ENCODE data around the gene SCAMP4. TPM values are rescaled to one million over a fixed set of nuclear protein-coding genes. Genes with fewer than 3 reads are reported as not detected.
A peak's percentile ranks its signal among the peaks of the same experiment; 100 is the strongest.

The SCAMP4 gene
- total and polyA plus RNA-seq, 9 of the 15 experiments (the other 6 are each of a cell fraction or from before 2014, with no cell fraction given): 0.81 to 45.9 (median 12.8) TPM

DNA sequence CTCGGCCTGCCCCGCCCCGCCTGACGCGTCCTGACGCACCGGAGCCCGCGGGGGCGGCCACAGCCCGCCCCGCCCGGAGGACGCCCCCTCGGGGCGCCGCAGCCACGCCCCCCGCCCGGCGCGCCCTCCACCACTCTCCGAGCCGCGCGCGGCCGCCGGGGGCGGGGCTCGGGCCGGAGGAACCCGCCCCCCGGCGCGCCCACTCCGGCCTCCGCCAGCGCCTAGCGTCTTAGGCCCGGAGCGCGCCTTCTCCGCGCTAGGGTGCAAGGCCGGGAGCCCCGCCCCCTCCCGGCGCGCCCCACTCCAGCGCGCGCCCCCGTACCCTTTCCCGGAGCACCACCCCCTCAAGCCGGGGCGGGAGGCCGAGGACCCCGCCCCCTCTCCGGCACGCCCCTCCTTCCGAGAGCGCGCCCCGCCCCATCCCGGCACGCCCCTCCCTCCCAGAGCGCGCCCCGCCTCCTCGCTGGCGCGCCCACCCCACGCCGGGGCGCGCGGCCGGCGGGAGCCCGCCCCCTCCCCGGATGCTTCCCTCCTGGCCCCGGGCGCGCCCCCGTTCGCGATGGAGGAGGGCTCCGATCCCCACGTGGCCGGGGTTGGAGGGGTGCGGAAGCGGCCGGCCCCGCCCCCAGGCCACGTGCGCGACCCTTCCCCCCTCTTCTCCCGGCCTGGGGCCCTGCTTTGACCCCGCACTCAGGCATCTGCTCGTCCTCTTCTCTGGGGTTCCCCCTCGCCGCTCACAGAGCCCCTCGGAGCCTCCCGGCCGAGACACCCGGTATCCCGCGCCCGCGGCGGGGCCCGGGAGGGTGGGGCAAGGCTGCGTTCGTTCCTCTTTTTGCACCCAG, 41.3 kb upstream of the SCAMP4 start (continued):
- no peak for TF ChIP-seq SAFB (IDR thresholded peaks at IDR 0.05; ENCODE audit: borderline replicate concordance, low read depth, low read length)
- peak; percentile 7; the same call in 1 of the 2 replicates for TF ChIP-seq SPI1 (IDR thresholded peaks at IDR 0.05; ENCODE audit: borderline replicate concordance, low read depth, low read length)
- TF ChIP-seq NCOA1 (IDR thresholded peaks at IDR 0.05; ENCODE audit: low read depth): no peak
- no peak for TF ChIP-seq ZNF224 (CRISPR knock-in tag; IDR thresholded peaks at IDR 0.05)
- TF ChIP-seq ZNF780A (CRISPR knock-in tag; IDR thresholded peaks at IDR 0.05): no peak
- no peak for TF ChIP-seq HNRNPH1 (optimal IDR thresholded peaks at IDR 0.05; ENCODE audit: low read depth, low read length)
- TF ChIP-seq BMI1 (IDR thresholded peaks at IDR 0.05; ENCODE audit: low read length): no peak
- no peak for TF ChIP-seq ZNF124 (CRISPR knock-in tag; IDR thresholded peaks at IDR 0.05)
- TF ChIP-seq MXI1 (IDR thresholded peaks at IDR 0.05; ENCODE audit: low read depth, low read length): peak; percentile 99
- no peak for TF ChIP-seq SMAD3 (CRISPR knock-in tag; conservative IDR thresholded peaks at IDR 0.05)
- TF ChIP-seq, protein P1, sequence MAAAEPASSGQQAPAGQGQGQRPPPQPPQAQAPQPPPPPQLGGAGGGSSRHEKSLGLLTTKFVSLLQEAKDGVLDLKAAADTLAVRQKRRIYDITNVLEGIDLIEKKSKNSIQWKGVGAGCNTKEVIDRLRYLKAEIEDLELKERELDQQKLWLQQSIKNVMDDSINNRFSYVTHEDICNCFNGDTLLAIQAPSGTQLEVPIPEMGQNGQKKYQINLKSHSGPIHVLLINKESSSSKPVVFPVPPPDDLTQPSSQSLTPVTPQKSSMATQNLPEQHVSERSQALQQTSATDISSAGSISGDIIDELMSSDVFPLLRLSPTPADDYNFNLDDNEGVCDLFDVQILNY (CRISPR knock-in tag; IDR thresholded peaks at IDR 0.05): no peak
- TF ChIP-seq ZC3H11A (IDR thresholded peaks at IDR 0.05; ENCODE audit: low read depth, low read length): no peak
- TF ChIP-seq, protein P2, sequence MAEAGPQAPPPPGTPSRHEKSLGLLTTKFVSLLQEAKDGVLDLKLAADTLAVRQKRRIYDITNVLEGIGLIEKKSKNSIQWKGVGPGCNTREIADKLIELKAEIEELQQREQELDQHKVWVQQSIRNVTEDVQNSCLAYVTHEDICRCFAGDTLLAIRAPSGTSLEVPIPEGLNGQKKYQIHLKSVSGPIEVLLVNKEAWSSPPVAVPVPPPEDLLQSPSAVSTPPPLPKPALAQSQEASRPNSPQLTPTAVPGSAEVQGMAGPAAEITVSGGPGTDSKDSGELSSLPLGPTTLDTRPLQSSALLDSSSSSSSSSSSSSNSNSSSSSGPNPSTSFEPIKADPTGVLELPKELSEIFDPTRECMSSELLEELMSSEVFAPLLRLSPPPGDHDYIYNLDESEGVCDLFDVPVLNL (CRISPR knock-in tag; IDR thresholded peaks at IDR 0.05; ENCODE audit: low read depth): no peak
- TF ChIP-seq ERF (CRISPR knock-in tag; IDR thresholded peaks at IDR 0.05): no peak
- TF ChIP-seq PHF8 (IDR thresholded peaks at IDR 0.05; ENCODE audit: borderline replicate concordance, low read length): peak; percentile 67; the same call in 1 of the 2 replicates
- 0 out of 2 replicates have a peak, but pooled peaks have one; percentile 30 for TF ChIP-seq NFIC (IDR thresholded peaks at IDR 0.05)
- no peak for TF ChIP-seq NCOA4 (IDR thresholded peaks at IDR 0.05; ENCODE audit: partially characterized antibody)
- TF ChIP-seq SMAD2 (IDR thresholded peaks at IDR 0.05; ENCODE audit: low read depth, low read length): no peak
- TF ChIP-seq, protein P3, sequence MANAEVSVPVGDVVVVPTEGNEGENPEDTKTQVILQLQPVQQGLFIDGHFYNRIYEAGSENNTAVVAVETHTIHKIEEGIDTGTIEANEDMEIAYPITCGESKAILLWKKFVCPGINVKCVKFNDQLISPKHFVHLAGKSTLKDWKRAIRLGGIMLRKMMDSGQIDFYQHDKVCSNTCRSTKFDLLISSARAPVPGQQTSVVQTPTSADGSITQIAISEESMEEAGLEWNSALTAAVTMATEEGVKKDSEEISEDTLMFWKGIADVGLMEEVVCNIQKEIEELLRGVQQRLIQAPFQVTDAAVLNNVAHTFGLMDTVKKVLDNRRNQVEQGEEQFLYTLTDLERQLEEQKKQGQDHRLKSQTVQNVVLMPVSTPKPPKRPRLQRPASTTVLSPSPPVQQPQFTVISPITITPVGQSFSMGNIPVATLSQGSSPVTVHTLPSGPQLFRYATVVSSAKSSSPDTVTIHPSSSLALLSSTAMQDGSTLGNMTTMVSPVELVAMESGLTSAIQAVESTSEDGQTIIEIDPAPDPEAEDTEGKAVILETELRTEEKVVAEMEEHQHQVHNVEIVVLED (CRISPR knock-in tag; IDR thresholded peaks at IDR 0.05): peak; percentile 52; the same call in 1 of the 2 replicates

Data from K562 (cell line).